H1 (cell line): ENCODE results near the gene PSMD6. TPM values are rescaled to one million over a fixed set of nuclear protein-coding genes. Genes with fewer than 3 reads are reported as not detected.

ENCODE experiments used
- CBX5 ChIP-seq: fragments of 300-800, 300-1000 bp; sonication (generic); IDR thresholded peaks from 2 replicates; pipeline ENCODE4 v1.7.1; 2016; ENCODE audit warnings: antibody characterized with exemption, low read length, low read depth
- CEBPB ChIP-seq: IDR thresholded peaks from 2 replicates; pipeline ENCODE4 v1.6.1; 2012; ENCODE audit warnings: low read depth, low read length
- NRF1 ChIP-seq: IDR thresholded peaks from 2 replicates; pipeline ENCODE4 v1.6.1; 2011; ENCODE audit warnings: mild to moderate bottlenecking, low read depth, low read length, improper control_type of control experiment
- polyA plus RNA-seq, 7 experiments: library from polyadenylated mRNA; depleted of rRNA in 3 of 7; stranded (reverse) in 5 of 7; unstranded in 2 of 7; fragments of >200 nt in 5 of 7; fragments of 200-250 nt in 2 of 7; gene quantifications; 1 replicate in 5 of 7; 2 replicates in 1 of 7; 4 replicates in 1 of 7; pipeline versions ENCODE4 v1.2.1 to v1.2.3, GENCODE V29; 2011 to 2013; ENCODE audit warnings: missing spikeins in 2 of 7, mixed read lengths in 2 of 7
- total RNA-seq: library from RNA; stranded (reverse); fragmentation: NEBNext Ultra II Directional; extraction: Animal tissue kit (Norgen Biotek cat#: 25700); gene quantifications from 2 replicates; pipeline ENCODE4 v1.2.1, GENCODE V29; 2021

PSMD6 gene
- total and polyA plus RNA-seq, 2 of the 8 experiments (the other 6 are each of a cell fraction or from before 2014, with no cell fraction given), result 43.7 to 104 TPM

GRCh38 chr3:64019271-64019670 lies 4.0 kb downstream of the PSMD6 start (continued):
- TF ChIP-seq NRF1 (no peak), CBX5 (no peak), CEBPB (no peak)
- TF ChIP-seq, all 59 proteins: peak for 0
